ENCODE results near the gene BLVRA.
"Not testable (repeated sequence)": the region's sequence is repeated elsewhere in the genome, so short reads cannot be mapped to it uniquely, and the experiment has no call there.

Gene BLVRA

DNA sequence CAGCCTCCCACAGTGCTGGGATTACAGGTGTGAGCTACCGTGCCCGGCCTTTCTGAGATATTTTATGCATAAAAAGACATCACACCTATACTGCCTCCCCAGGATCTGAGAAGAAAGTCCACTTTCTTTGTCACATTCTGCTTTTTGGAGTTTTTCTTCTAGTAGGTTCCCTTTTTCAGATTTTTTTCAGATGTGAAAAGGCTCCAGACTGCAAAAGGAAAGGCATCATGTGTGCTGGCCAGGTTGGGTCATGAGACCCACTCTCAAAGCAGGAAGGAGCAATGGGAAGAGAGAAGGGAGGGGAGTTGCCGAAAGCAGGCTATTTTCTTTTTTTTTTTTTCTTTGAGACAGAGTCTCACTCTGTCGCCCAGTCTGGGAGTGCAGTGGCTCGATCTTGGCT lies 10.8 kb downstream of the BLVRA start:
- DNase-seq (ENCODE audit: low spot score): no peak

DNA sequence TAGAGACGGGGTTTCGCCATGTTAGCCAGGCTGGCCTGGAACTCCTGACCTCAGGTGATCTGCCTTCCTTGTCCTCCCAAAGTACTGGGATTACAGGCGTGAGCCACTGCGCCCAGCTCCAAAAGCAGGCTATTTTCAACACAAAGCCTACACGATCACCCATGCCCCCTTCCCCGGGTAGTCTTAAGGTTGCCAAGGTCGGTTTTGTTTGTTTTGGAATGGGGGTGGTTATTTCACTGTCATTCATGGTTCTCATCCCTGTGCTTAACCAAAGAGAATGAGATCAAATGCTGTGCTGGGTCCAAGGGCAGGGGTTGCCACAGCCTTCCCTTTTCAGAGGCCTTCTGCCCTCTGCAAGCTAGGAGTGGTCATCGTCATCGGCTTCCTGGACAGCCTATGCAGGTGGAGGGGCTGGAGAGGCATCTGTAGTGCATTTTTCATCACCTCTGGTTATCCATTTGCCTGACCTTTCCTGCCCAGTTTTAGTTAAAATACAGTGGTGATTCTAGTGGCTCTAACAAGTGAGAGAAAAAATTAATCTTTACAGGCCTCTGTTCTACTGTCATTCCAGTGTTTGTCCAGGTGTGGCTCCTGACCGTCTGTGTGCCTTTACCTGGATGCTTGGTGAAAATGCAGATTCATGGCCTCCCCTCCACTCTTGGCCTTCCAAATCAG lies 11.4 kb downstream of the BLVRA start:
- no peak for DNase-seq (ENCODE audit: low spot score)

DNA sequence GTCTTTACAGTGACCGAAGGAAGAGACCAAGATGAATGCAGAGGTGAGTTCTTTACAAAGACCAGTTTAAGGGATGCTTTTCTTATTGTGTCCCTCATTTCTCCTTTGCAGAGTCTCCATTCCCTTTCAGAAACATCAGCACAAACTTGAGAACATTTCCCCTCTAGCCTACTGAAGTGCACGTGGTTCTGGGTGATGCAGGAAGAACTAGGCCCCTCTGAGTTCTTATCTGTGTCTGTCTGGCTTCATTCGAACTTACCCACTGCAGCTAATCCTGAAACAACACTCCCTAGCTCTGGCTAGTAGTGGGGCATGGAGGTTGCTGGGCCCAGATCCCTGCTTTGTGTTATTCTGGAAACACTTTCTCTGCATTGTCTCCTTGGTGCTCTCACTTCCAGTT lies 12.6 kb downstream of the BLVRA start:
- no peak for DNase-seq (ENCODE audit: low spot score)

DNA sequence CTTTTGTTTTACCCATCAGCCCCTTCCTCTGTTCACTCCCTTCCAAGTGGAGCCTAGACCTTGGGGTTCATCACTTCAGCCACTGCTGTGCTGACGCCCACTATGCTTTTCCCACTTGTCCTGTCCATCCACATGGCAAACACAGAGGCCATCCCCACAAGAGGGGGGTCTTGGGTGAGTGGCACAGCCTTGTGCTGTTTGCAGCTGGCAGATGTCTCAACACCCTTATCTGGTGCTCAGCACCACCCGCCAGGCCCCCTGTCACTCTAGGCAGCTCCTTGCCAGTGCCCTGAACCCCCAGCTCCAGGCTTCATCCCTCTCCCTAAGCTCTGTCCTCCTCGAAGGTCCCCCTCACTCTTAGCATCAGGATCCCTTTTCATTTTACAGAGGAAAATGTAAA lies 13.1 kb downstream of the BLVRA start:
- no peak for DNase-seq (ENCODE audit: low spot score)

DNA sequence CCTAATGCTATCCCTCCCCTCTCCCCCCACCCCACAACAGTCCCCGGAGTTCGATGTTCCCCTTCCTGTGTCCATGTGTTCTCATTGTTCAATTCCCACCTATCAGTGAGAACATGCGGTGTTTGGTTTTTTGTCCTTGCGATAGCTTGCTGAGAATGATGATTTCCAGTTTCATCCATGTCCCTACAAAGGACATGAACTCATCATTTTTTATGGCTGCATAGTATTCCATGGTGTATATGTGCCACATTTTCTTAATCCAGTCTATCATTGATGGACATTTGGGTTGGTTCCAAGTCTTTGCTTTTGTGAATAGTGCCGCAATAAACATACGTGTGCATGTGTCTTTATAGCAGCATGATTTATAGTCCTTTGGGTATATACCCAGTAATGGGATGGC lies 14.8 kb downstream of the BLVRA start:
- DNase-seq (ENCODE audit: low spot score): not testable (repeated sequence)

DNA sequence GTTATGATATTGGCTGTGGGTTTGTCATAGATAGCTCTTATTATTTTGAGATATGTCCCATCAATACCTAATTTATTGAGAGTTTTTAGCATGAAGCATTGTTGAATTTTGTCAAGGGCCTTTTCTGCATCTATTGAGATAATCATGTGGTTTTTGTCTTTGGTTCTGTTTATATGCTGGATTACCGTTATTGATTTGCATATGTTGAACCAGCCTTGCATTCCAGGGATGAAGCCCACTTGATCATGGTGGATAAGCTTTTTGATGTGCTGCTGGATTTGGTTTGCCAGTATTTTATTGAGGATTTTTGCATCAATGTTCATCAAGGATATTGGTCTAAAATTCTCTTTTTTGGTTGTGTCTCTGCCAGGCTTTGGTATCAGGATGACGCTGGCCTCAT lies 16.8 kb downstream of the BLVRA start:
- not testable (repeated sequence) for DNase-seq (ENCODE audit: low spot score)

DNA sequence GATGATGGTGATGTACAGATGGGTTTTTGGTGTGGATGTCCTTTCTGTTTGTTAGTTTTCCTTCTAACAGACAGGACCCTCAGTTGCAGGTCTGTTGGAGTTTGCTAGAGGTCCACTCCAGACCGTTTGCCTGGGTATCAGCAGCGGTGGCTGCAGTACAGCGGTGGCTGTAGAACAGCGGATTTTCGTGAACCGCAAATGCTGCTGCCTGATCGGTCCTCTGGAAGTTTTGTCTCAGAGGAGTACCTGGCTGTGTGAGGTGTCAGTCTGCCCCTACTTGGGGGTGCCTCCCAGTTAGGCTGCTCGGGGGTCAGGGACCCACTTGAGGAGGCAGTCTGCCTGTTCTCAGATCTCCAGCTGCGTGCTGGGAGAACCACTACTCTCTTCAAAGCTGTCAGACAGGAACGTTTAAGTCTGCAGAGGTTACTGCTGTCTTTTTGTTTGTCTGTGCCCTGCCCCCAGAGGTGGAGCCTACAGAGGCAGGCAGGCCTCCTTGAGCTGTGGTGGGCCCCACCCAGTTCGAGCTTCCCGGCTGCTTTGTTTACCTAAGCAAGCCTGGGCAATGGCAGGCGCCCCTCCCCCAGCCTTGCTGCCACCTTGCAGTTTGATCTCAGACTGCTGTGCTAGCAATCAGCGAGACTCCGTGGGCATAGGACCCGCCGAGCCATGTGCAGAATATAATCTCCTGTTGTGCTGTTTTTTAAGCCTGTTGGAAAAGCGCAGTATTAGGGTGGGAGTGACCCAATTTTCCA lies 20.0 kb downstream of the BLVRA start:
- not testable (repeated sequence) for DNase-seq (ENCODE audit: low spot score)

DNA sequence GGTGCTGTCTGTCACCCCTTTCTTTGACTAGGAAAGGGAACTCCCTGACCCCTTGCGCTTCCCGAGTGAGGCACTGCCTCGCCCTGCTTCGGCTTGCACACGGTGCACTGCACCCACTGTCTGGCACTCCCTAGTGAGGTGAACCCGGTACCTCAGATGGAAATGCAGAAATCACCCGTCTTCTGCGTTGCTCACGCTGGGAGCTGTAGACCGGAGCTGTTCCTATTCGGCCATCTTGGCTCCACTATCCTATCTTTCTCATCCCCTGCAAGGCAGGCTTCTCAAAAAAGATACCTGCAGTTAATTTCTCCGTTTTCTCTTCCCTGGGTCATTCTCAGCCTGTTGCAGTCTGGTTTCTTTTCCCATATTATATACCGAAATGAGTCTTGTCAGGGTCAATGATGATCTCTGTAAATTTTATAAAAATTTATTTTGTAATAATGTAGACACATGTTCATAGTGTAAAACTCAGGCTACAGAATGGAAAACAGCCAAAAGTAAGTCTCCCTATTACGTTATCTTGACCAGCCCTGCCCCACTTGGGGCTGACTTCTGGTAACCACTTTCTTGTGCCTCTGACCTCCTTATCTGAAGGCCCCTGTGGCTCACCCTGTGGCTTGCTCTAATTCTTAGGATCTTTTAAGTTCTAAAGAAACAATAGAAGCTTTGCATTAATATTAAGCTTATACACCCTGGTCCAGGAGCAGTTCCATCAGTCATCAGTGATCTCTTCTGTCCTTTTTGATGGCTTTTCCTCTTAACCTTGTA lies 20.7 kb downstream of the BLVRA start:
- DNase-seq (ENCODE audit: low spot score): no peak

DNA sequence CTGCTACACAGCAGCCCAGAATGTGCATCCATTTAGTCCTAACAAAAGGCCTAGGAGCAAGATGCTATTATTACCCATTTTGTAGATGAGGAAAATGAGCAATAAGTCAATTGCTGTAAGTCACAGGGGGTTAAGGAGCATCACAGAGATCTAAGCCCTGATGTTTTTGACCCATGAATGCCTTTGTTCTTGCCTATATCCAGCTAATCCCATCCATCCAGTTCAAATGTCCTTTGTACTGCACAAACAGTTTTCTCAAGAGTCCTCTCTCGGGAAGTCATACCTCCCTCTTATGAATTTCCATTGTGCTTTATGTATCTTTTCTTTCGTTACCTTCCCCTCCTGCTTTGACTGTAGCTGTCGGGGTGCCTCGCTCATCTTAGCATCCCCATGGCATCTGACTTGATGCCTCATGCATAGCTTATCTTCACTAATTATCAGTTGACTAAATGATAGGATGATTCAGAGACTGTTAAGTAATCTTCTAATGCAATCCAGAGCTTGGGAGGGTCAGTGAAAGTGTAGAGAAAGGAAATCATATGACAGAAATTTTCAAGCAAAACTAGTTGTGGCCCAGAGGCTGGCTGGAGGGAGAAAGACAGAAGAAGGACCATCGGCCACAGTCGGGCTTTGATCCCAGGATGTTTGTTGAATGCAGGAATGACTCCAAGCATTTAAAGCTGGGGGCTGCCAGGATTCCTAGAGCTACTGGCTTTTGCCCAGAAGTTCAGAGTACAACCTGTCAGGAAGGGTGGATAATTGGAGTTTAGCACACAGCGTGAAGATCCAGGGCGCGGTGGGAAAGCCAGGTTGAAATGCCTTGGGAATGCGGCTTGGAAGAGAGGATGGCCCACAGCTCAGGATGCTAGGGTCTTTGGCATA lies 23.5 kb downstream of the BLVRA start:
- DNase-seq (ENCODE audit: low spot score): no peak

DNA sequence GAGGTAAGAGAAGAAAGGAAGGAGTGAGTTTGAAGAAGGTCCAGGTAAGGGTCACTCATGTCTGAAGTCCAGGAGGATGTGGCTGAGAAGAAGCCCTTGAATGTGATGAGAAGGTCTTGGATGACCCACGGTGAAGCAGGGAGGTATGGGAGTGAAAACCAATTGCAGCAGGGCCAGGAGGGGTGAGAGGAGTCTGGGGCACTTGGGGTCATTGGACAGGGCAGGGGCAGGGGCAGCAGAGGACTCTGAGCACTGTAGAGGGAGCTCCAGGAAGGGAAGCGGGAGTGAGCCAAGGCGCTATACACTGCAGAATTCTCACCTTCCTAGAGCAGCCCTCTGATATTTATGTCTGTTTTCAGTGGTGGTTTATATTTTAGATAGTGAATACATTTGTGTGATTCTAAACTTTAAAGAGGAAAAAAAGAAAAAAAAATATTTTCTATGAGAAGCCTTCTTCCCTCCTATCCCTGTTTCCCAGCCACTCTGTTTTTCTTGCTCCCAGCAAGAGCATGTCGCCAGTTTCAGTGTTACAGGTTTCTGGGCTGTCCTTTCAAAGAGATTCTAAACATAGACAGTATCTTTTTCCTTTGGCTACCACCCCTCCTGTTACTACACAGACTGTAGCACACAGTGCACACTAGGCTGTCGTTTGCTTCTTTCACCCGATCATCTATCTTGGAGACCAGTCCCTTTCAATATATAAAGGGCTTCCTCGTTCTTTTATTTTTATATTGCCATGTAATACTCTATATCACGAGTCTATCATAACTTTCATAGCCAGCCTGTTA lies 24.5 kb downstream of the BLVRA start:
- no peak for DNase-seq (ENCODE audit: low spot score)

DNA sequence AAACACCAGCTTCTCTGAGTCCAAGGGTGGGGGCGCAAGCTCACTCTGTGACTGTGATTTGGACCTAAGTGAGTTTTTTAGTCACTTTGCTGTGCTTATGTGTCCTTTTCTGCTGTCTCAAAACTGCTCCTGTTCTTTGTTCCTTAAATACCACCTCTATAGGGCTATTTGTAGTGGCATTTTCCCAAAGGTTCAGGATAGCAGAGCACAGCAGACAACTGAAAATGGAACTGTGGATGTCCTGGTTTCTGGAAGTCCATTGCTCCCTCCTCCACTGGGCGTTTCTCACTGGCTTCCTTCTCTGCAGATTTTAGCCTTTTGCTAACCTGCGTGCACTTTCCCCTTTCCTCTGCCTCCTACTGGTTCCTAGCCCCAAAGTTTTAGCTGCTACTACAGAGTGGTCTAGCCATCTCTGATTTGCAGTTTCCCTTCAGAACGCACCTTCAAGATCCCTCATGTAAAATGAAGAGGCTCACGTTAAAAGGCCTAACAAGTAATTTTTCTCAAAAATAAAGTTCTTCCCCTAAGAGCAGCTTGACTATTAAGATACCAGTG lies 25.6 kb downstream of the BLVRA start:
- no peak for DNase-seq (ENCODE audit: low spot score)

DNA sequence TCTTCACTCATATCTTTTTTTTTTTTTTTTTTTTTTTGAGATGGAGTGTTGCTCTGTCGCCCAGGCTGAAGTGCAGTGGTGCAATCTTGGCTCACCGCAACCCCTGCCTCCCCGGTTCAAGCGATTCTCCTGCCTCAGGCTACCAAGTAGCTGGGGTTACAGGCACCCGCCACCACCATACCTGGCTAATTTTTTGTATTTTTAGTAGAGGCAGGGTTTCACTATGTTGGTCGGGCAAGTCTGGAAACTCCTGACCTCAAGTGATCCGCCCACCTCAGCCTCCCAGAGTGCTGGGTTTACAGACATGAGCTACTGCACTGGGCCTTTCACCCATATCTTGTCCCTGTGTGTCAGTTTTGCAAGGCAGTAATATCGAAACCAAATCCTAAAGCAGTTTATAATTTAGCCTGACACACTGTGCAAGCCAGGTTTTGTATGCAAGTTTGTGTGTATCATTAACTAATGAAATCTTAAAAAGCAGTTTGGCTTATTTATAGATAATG lies 26.2 kb downstream of the BLVRA start:
- DNase-seq (ENCODE audit: low spot score): not testable (repeated sequence)

DNA sequence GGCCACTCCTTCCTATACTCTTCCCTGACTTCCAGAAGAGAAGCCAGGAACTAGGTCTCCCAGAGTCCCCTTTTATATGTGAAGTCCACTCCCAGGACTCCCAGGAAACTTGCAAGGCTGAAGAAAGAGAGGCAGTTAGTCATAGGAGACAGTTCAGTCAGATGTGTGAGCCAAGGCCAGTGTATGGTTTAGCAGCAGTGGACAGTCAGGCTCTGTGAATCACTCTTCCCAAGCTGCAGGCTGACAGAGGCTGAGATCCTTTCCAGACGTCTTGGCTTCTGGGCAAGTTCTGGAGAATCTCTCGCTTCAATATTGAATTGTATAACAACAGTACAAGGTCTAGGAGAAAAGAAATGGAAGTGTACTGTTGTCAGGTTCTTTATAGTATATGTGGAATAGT lies 26.9 kb downstream of the BLVRA start:
- peak; percentile 85 for DNase-seq (ENCODE audit: low spot score)

DNA sequence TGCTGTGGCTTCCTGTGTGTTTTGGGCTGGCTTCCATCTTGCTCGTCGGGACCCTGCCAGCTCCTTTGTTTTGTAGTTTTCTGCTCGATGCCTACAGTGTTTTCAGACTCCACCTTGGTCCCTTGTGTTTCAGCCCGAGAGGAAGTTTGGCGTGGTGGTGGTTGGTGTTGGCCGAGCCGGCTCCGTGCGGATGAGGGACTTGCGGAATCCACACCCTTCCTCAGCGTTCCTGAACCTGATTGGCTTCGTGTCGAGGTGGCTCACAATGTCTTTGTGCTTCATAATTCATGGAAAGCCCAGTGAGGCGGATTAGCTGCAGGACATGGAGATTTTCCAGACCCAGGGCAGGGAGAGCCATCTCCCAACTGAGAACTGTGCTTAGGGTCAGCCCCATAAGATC lies 29.3 kb downstream of the BLVRA start:
- DNase-seq (ENCODE audit: low spot score): no peak

DNA sequence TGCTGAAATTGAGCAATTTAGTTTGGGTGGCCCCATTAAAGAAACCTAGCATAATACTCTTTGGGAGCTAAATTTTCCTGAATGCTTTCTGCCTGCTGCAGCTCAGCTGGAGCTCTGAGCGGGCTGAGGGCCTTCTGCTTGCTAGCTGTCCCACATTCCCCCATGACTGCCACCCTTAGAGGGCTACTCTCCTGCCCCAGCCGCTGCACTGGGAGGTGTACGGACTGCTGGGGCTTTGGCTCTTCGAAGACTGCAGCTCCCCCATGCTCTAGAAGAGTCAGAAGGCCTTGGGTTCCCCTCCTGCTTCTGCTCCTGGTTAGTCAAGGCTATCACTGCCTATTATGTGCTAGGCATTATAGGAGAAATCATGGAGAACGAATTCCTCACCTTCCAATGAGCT lies 31.5 kb downstream of the BLVRA start:
- no peak for DNase-seq (ENCODE audit: low spot score)

DNA sequence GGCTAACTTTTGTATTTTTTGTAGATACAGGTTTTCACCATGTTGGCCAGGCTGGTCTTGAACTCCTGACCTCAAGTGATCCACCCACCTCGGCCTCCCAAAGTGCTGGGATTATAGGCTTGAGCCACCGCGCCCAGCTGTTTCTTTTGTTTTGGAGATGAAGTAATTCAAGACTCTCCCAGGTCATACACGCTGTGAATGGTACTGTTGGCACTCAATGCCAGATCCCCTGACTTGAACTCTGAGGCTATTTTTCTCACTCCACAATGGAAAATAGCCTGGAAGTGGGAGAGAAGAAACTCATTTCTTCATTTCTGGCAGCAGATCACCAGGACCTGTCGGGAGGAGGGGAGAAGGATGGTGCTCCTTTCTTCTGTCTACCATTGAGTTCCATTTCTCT lies 32.4 kb downstream of the BLVRA start:
- no peak for DNase-seq (ENCODE audit: low spot score)

DNA sequence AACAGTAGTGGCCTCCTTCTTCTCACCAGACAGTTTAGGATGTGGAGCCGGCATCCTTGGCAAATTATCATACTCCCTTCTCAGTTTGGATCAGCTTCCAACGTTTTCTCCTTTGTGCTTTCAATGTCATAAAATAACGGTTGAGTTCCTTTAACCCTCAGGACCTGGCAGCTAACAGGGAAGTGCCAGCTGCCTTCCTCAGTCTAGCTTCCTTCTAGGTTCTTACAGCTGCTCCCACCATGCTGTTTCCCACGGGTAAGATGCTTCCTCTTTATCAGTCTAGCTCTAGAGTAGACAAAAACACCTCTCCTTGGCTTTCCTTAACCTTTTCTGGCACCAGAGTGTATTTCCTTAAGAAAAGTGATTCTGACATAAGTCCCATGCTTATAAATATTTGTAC lies 33.2 kb downstream of the BLVRA start:
- no peak for DNase-seq (ENCODE audit: low spot score)

DNA sequence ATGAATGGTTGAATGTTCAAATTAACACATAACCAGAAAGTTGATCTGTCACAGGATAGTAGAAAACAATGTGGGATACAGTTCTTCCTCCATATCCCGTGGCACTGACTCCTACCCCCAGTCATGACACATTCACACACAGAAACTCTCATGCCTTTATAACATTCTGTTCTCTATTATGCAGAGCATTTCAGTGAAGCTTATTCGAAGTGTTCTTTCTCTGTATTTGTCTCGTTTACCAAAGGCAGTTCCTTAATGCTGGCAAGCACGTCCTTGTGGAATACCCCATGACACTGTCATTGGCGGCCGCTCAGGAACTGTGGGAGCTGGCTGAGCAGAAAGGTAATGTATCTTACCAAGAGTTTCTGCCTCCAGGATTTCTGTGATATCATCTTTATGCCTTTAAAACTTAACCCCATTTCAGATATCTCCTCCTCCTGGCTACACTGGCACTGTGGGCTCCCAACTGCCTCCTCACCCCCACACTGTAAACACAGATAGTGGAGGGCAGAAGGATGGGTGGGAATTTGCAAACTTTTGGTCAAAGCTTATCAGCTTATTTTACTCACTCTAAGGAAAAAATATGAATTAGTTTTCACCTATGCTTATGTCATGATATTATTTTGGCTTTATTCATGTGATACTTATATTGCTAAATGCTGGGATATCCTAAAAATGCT lies 34.1 kb downstream of the BLVRA start:
- DNase-seq (ENCODE audit: low spot score): no peak

DNA sequence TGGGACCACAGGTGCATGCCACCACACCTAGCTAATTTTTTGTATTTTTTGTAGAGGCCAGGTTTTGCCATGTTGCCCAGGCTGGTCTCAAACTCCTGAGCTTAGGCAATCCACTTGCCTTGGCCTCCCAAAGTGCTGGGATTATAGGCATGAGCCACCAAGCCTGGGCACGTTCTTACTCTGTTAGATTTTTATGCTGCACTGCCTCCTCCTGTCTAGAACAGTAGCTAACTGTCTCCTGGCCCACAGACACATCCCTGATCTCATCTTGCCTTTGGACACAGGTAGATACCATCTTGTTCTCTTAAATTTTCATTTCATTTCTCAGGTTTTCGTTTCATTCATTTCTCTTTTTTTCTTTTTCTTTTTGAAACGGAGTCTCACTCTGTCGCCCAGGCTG lies 41.1 kb downstream of the BLVRA start:
- DNase-seq (ENCODE audit: low spot score): no peak

DNA sequence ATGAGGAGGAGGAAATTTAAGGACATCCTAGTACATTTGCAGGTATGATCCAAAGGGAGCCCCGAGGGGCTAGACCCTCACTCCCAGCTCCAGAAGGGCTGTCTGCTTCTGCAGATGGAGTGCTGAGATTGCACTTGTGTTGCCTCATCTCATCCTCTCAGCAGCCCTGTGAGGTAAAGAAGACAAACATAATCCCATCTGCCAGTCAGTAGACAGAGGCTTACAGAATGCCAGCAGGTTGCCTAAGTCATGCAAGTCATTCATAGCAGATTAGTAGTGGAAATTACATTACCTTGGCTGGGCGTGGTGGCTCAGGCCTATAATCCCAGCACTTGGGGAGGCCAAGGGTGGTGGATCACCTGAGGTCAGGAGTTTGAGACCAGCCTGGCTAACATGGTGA lies 45.4 kb downstream of the BLVRA start:
- DNase-seq (ENCODE audit: low spot score): no peak

Data from hepatic stellate cell (primary cell).